Activated T-helper 17 cell treated with anti-CD3 and anti-CD28 coated beads, Interleukin-2, amount 50 U/mL, for 72 hours (primary cell): ENCODE results near the gene TMEM121. TPM values are rescaled to one million over a fixed set of nuclear protein-coding genes. Genes with fewer than 3 reads are reported as not detected.
A peak's percentile ranks its signal among the peaks of the same experiment; 100 is the strongest.
"Not testable (repeated sequence)": the region's sequence is repeated elsewhere in the genome, so short reads cannot be mapped to it uniquely, and the experiment has no call there.

Source experiments
- ATAC-seq: fragments of 150-1000 bp; cut with Tn5 transposase; replicated peaks from 2 replicates; pipeline ENCODE4 v1.10.0; 2021; ENCODE audit warnings: mild to moderate bottlenecking, moderate library complexity
- H3K27ac Mint-ChIP-seq: one replicate; pipeline ENCODE4 v1.8.0; 2022; ENCODE audit warnings: mixed read lengths
- H3K27me3 Mint-ChIP-seq: one replicate; pipeline ENCODE4 v1.8.0; 2022; ENCODE audit warnings: mixed read lengths
- H3K36me3 Mint-ChIP-seq: one replicate; pipeline ENCODE4 v1.8.0; 2022; ENCODE audit warnings: low read depth, mild to moderate bottlenecking, mixed read lengths
- H3K4me1 Mint-ChIP-seq: one replicate; pipeline ENCODE4 v1.8.0; 2022; ENCODE audit warnings: mixed read lengths
- H3K4me3 Mint-ChIP-seq: one replicate; pipeline ENCODE4 v1.8.0; 2022; ENCODE audit warnings: mild to moderate bottlenecking, mixed read lengths
- H3K9me3 Mint-ChIP-seq: one replicate; pipeline ENCODE4 v1.8.0; 2022; ENCODE audit warnings: mixed read lengths
- total RNA-seq, 2 donors: library from RNA; stranded (reverse); gene quantifications; one replicate each; pipeline ENCODE4 v1.2.3, GENCODE V29; 2022

Gene TMEM121
- total RNA-seq, 2 donors from 2014 or later = 2.5 to 12.3 TPM

GRCh38 chr14:105568859-105569766 lies 42.7 kb downstream of the TMEM121 start:
- H3K36me3 Mint-ChIP-seq = no peaks in the 10 kb centered on the region
- peaks cover 4% of the 10 kb centered on the region for H3K27me3 Mint-ChIP-seq
- ATAC-seq = no peak
- peaks cover 14% of the 10 kb centered on the region for H3K4me1 Mint-ChIP-seq
- H3K27ac Mint-ChIP-seq = no peak overlapping the region
- no peak overlapping the region for H3K4me3 Mint-ChIP-seq
- no peaks in the 10 kb centered on the region for H3K9me3 Mint-ChIP-seq

GRCh38 chr14:105570482-105570881 lies 44.1 kb downstream of the TMEM121 start:
- Mint-ChIP-seq H3K4me1 (peaks cover 8% of the 10 kb centered on the region), H3K36me3 (no peaks in the 10 kb centered on the region), H3K4me3 (no peak overlapping the region), H3K27me3 (peaks cover 4% of the 10 kb centered on the region), H3K9me3 (no peaks in the 10 kb centered on the region), H3K27ac (no peak overlapping the region)
- ATAC-seq = no peak

GRCh38 chr14:105571181-105571951 lies 45.0 kb downstream of the TMEM121 start:
- ATAC-seq, H3K4me1 Mint-ChIP-seq, H3K4me3 Mint-ChIP-seq, H3K9me3 Mint-ChIP-seq, H3K27me3 Mint-ChIP-seq, H3K27ac Mint-ChIP-seq, H3K36me3 Mint-ChIP-seq: not testable (repeated sequence)

GRCh38 chr14:105572063-105572462 lies 45.7 kb downstream of the TMEM121 start:
- not testable (repeated sequence) for H3K36me3 Mint-ChIP-seq, H3K4me1 Mint-ChIP-seq, H3K27ac Mint-ChIP-seq, H3K4me3 Mint-ChIP-seq, ATAC-seq, H3K9me3 Mint-ChIP-seq
- H3K27me3 Mint-ChIP-seq = peaks cover 15% of the 10 kb centered on the region

- not testable (repeated sequence) for H3K4me1 Mint-ChIP-seq, H3K9me3 Mint-ChIP-seq, H3K4me3 Mint-ChIP-seq, H3K36me3 Mint-ChIP-seq, ATAC-seq
- H3K27me3 Mint-ChIP-seq = peaks cover 20% of the 10 kb centered on the region
- peak overlapping the region; percentile 44 for H3K27ac Mint-ChIP-seq
These were observed 47.5 kb downstream of the TMEM121 start for GRCh38 chr14:105573841-105574240.

- H3K27me3 Mint-ChIP-seq = peaks cover 20% of the 10 kb centered on the region
- H3K9me3 Mint-ChIP-seq, H3K27ac Mint-ChIP-seq, H3K36me3 Mint-ChIP-seq, H3K4me1 Mint-ChIP-seq, H3K4me3 Mint-ChIP-seq, ATAC-seq: not testable (repeated sequence)
These were observed 48.0 kb downstream of the TMEM121 start for GRCh38 chr14:105574411-105574810.

- not testable (repeated sequence) for H3K4me3 Mint-ChIP-seq, H3K9me3 Mint-ChIP-seq, H3K36me3 Mint-ChIP-seq, H3K27ac Mint-ChIP-seq, H3K4me1 Mint-ChIP-seq
- H3K27me3 Mint-ChIP-seq = peaks cover 20% of the 10 kb centered on the region
- ATAC-seq = peak; percentile 74
These were observed 48.8 kb downstream of the TMEM121 start for GRCh38 chr14:105575016-105575700.

GRCh38 chr14:105576525-105577088 lies 50.2 kb downstream of the TMEM121 start:
- H3K36me3 Mint-ChIP-seq = no peaks in the 10 kb centered on the region
- H3K27ac Mint-ChIP-seq = peak overlapping the region; percentile 39
- H3K27me3 Mint-ChIP-seq = peaks cover 24% of the 10 kb centered on the region
- peaks cover 9% of the 10 kb centered on the region for H3K4me1 Mint-ChIP-seq
- no peak overlapping the region for H3K4me3 Mint-ChIP-seq
- no peak for ATAC-seq
- H3K9me3 Mint-ChIP-seq = no peaks in the 10 kb centered on the region

GRCh38 chr14:105577314-105577861 lies 51.0 kb downstream of the TMEM121 start:
- ATAC-seq = no peak
- H3K27me3 Mint-ChIP-seq = peaks cover 24% of the 10 kb centered on the region
- no peaks in the 10 kb centered on the region for H3K9me3 Mint-ChIP-seq
- peaks cover 9% of the 10 kb centered on the region for H3K4me1 Mint-ChIP-seq
- no peak overlapping the region for H3K4me3 Mint-ChIP-seq
- peak overlapping the region; percentile 39 for H3K27ac Mint-ChIP-seq
- H3K36me3 Mint-ChIP-seq = no peaks in the 10 kb centered on the region

- Mint-ChIP-seq H3K27me3 (peaks cover 23% of the 10 kb centered on the region), H3K36me3 (no peaks in the 10 kb centered on the region), H3K27ac (peak overlapping the region; percentile 9), H3K4me1 (peaks cover 8% of the 10 kb centered on the region), H3K4me3 (no peak overlapping the region), H3K9me3 (no peaks in the 10 kb centered on the region)
- no peak for ATAC-seq
These were observed 51.7 kb downstream of the TMEM121 start for GRCh38 chr14:105578070-105578469.

- not testable (repeated sequence) for H3K9me3 Mint-ChIP-seq, H3K36me3 Mint-ChIP-seq, ATAC-seq, H3K4me1 Mint-ChIP-seq, H3K4me3 Mint-ChIP-seq, H3K27ac Mint-ChIP-seq
- peaks cover 19% of the 10 kb centered on the region for H3K27me3 Mint-ChIP-seq
These were observed 52.8 kb downstream of the TMEM121 start for GRCh38 chr14:105579221-105579620.
